CD4-positive, alpha-beta T cell (primary cell): ENCODE data around the gene RFXAP. TPM values are rescaled to one million over a fixed set of nuclear protein-coding genes. Genes with fewer than 3 reads are reported as not detected.
A peak's percentile ranks its signal among the peaks of the same experiment; 100 is the strongest.

Experiments used
- ATAC-seq: fragments of 200-7000 bp; cut with Tn5 transposase; one replicate; pipeline ENCODE4 v1.10.0; 2022; ENCODE audit warnings: mild to moderate bottlenecking; ENCODE audit not compliant: poor library complexity
- CTCF ChIA-PET: fragments of 350-600 bp; sonication (Branson Sonifier 250); formaldehyde crosslinking; loops from one replicate; lab custom pipeline; 2021; ENCODE audit warnings: antibody characterized with exemption, inconsistent platforms; lab: Charles Lee
- POLR2A ChIA-PET: fragments of 350-600 bp; sonication (Branson Sonifier 250); formaldehyde crosslinking; loops from one replicate; lab custom pipeline; 2021; ENCODE audit warnings: antibody characterized with exemption, inconsistent platforms; lab: Charles Lee
- DNase-seq, 14 experiments: peaks; one replicate each; pipeline ENCODE4 v3.0.0-alpha.2; 2013 to 2020; ENCODE audit warnings: mixed read lengths in 2 of 14
- H3K27ac ChIP-seq, 2 donors: one replicate each; pipeline versions ENCODE4 v1.5.1 to v1.7.0; 2013; ENCODE audit warnings: low read length in 2 of 2, low read depth in 1 of 2, mild to moderate bottlenecking in 1 of 2
- H3K27me3 ChIP-seq, 2 experiments: 1 replicate in 1 of 2; 2 replicates in 1 of 2; pipeline versions ENCODE4 v1.6.1 to v1.7.0; 2013; ENCODE audit warnings: low read length in 2 of 2, control low read depth in 1 of 2, mild to moderate bottlenecking in 1 of 2, moderate library complexity in 1 of 2; ENCODE audit not compliant: insufficient read depth in 2 of 2, control insufficient read depth in 1 of 2
- H3K36me3 ChIP-seq: one replicate; pipeline ENCODE4 v1.6.1; 2013; ENCODE audit warnings: low read length, control low read depth; ENCODE audit not compliant: insufficient read depth
- H3K4me1 ChIP-seq: one replicate; pipeline ENCODE4 v1.6.1; 2013; ENCODE audit warnings: low read length, control low read depth; ENCODE audit not compliant: insufficient read depth
- H3K4me3 ChIP-seq: one replicate; pipeline ENCODE4 v1.5.1; 2013; ENCODE audit warnings: mild to moderate bottlenecking, low read length, moderate library complexity
- H3K9me3 ChIP-seq, 2 experiments: 1 replicate in 1 of 2; 2 replicates in 1 of 2; pipeline versions ENCODE4 v1.6.1 to v1.7.0; 2013; ENCODE audit warnings: low read length in 2 of 2, mild to moderate bottlenecking in 2 of 2, control low read depth in 1 of 2, moderate library complexity in 1 of 2; ENCODE audit not compliant: control insufficient read depth in 1 of 2, insufficient read depth in 1 of 2
- H3K27ac Mint-ChIP-seq: one replicate; pipeline ENCODE4 v1.8.0; 2020; ENCODE audit warnings: mixed read lengths
- H3K27me3 Mint-ChIP-seq: one replicate; pipeline ENCODE4 v1.8.0; 2021; ENCODE audit warnings: mixed read lengths
- H3K36me3 Mint-ChIP-seq: one replicate; pipeline ENCODE4 v1.8.0; 2021; ENCODE audit warnings: low read depth, mixed read lengths
- H3K4me1 Mint-ChIP-seq: one replicate; pipeline ENCODE4 v1.8.0; 2021; ENCODE audit warnings: low read depth, mixed read lengths
- H3K4me3 Mint-ChIP-seq: one replicate; pipeline ENCODE4 v1.8.0; 2020; ENCODE audit warnings: mild to moderate bottlenecking, mixed read lengths
- H3K9me3 Mint-ChIP-seq: one replicate; pipeline ENCODE4 v1.8.0; 2020; ENCODE audit warnings: mixed read lengths
- CTCF ChIP-seq: fragments of 200-600 bp; IDR thresholded peaks from one replicate; pipeline ENCODE4 v1.8.0; 2022; ENCODE audit warnings: antibody characterized with exemption, mild to moderate bottlenecking
- intact Hi-C, 2 experiments: fragments of 100-400 bp; cut with DNase I in 1 of 2; cut with micrococcal nuclease in 1 of 2; formaldehyde crosslinking; loops; one replicate each; pipeline versions ENCODE4 v1.15.1 to v1.9.0; 2023 to 2025; cut with DNase I, micrococcal nuclease
- total RNA-seq, 174 experiments: library from RNA in 2 of 174; stranded (reverse) in 2 of 174; gene quantifications; one replicate each; pipeline ENCODE4 v1.2.3 and lab custom pipeline; 2021 to 2026

RFXAP gene
- total RNA-seq, 2 experiments from 2014 or later: 5.8 to 6.0 TPM

GRCh38 chr13:36850790-36851438 lies 31.9 kb downstream of the RFXAP start:
- Mint-ChIP-seq H3K4me3 (no peak overlapping the region), H3K36me3 (no peaks in the 10 kb centered on the region), H3K27ac (no peak overlapping the region), H3K27me3 (peaks cover 15% of the 10 kb centered on the region), H3K4me1 (no peaks in the 10 kb centered on the region), H3K9me3 (no peaks in the 10 kb centered on the region)
- DNase-seq: no peak
- TF ChIP-seq CTCF: no peak
- H3K27ac ChIP-seq: no peak overlapping the region
- no peaks in the 10 kb centered on the region for H3K9me3 ChIP-seq
- POLR2A ChIA-PET: no interaction called here
- peaks cover 3 to 8% of the 10 kb centered on the region in 2 experiments for H3K27me3 ChIP-seq
- H3K36me3 ChIP-seq: no peaks in the 10 kb centered on the region
- CTCF ChIA-PET: interaction anchor here (1.1 kb wide), 1 partner anchor 16 kb away, joined by 3 read pairs; no protein-coding TSS in a partner anchor
- no peaks in the 10 kb centered on the region for H3K4me1 ChIP-seq
- H3K4me3 ChIP-seq: no peak overlapping the region
- no peak for ATAC-seq
- intact Hi-C loops: no loop called here

- intact Hi-C loops: no loop called here
- no peak for DNase-seq
- no peak for ATAC-seq
- no peaks in the 10 kb centered on the region for H3K36me3 Mint-ChIP-seq
- TF ChIP-seq CTCF: no peak
- H3K4me3 Mint-ChIP-seq: no peak overlapping the region
- Histone ChIP-seq H3K36me3 (no peaks in the 10 kb centered on the region), H3K27me3 (peaks cover 3 to 10% of the 10 kb centered on the region in 2 experiments), H3K4me3 (no peak overlapping the region), H3K4me1 (no peaks in the 10 kb centered on the region), H3K9me3 (no peaks in the 10 kb centered on the region), H3K27ac (no peak overlapping the region)
- ChIA-PET POLR2A (no interaction called here), CTCF (no interaction called here)
- H3K27me3 Mint-ChIP-seq: peaks cover 39% of the 10 kb centered on the region
- no peaks in the 10 kb centered on the region for H3K9me3 Mint-ChIP-seq
- no peaks in the 10 kb centered on the region for H3K4me1 Mint-ChIP-seq
- H3K27ac Mint-ChIP-seq: no peak overlapping the region
Measured at GRCh38 chr13:36857253-36857652, 38.2 kb downstream of the RFXAP start.

DNA sequence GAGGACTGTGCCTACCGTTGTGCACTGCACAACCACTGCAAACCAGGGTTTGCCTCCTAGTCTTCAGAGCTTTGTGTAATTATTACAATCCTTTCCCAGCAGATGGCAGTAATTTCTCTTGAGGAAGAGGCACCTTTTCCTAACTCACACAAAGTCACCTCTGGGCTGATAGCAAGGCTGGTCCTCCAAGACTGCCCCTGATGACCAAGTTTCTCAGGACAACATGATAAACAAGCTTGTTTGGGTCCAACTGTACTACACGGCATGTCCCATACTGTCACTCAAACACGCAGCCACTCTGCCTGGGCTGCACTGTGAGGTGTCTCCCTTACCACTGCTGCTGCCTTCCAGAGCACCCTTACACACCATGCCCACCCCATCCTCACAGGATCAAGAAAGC lies 39.3 kb downstream of the RFXAP start:
- peak in 3 of 14 experiments; percentile 7 to 16 (median 13) for DNase-seq

More for the DNA sequence above, 39.3 kb downstream of the RFXAP start:
- no peak for ATAC-seq
- no peaks in the 10 kb centered on the region for H3K36me3 ChIP-seq
- H3K27ac ChIP-seq: no peak overlapping the region
- no peak overlapping the region for H3K4me3 Mint-ChIP-seq
- H3K27me3 Mint-ChIP-seq: peaks cover 41% of the 10 kb centered on the region
- intact Hi-C loops: no loop called here
- CTCF ChIA-PET: no interaction called here
- no peaks in the 10 kb centered on the region for H3K9me3 Mint-ChIP-seq
- H3K27me3 ChIP-seq: peaks cover 3 to 18% of the 10 kb centered on the region in 2 experiments
- H3K4me1 ChIP-seq: no peaks in the 10 kb centered on the region
- H3K9me3 ChIP-seq: no peaks in the 10 kb centered on the region
- no peaks in the 10 kb centered on the region for H3K36me3 Mint-ChIP-seq
- POLR2A ChIA-PET: no interaction called here
- H3K4me1 Mint-ChIP-seq: no peaks in the 10 kb centered on the region
- H3K27ac Mint-ChIP-seq: no peak overlapping the region
- no peak for TF ChIP-seq CTCF
- no peak overlapping the region for H3K4me3 ChIP-seq
